Measurements from ENCODE around the gene KPRP.

The KPRP gene

DNA sequence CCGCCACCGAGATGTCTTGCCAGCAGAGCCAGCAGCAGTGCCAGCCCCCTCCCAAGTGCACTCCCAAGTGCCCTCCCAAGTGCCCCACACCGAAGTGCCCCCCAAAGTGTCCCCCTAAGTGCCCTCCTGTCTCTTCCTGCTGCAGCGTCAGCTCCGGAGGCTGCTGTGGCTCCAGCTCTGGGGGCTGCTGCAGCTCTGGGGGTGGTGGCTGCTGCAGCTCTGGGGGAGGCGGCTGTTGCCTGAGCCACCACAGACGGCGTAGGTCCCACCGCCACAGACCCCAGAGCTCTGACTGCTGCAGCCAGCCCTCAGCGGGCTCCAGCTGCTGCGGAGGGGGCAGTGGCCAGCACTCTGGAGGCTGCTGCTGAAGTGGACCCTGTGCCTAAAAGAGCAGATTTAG lies 18.5 kb downstream of the KPRP start:
- no peak for DNase-seq

GRCh38 chr1:152777510-152778137 lies 19.8 kb downstream of the KPRP start:
- DNase-seq, result peak; percentile 13

- no peak for DNase-seq
Observed at GRCh38 chr1:152783095-152783494, 25.3 kb downstream of the KPRP start.

- no peak for DNase-seq
Observed at GRCh38 chr1:152786077-152786476, 28.3 kb downstream of the KPRP start, which contains the start of gene LCE1E. Gene LCE1E (plus strand): TSS chr1:152786257. CDS start chr1:152787300, 1,043 bp downstream.

DNA sequence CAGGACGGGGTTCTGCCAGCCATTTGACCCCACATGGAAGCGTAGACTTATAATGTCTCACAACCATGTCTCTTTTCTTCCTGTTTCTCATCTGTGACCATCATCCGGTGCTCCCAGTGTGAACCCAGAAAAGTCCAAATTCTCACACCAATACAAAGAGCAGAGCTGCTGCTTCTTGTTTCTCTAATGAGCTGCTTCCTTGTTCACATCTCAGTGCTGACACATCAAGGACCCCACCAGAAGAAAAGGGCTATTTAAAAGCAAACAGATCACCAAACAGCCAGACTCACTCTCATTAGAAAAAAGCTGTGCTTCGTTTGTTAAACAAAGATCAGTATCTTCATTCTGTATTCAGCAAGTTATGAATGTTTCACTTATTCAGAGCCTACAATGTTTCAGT lies 37.9 kb downstream of the KPRP start:
- no peak for DNase-seq

- no peak for DNase-seq
Observed at GRCh38 chr1:152796421-152796820, 38.6 kb downstream of the KPRP start, which contains the start of gene LCE1D. Gene LCE1D (plus strand): TSS chr1:152796721. CDS start chr1:152797795, 1,074 bp downstream.

DNA sequence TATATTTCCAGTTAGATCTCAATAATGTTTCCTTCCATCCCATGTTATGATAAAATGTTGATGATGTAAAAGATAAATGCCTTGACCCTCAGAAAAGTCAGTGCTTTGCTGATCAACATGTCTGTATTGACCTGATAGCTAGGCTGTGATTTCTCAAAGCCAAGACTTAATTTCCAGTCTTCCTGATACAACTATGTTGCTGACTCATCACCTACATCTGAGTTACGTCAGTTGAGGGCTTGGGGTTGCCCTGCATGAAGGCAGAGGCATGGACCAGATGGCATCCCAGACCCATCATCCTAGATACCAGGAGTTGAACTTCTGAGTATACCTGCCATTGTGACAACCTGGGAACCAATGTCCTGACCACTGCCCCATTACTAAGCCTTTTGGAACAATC lies 43.5 kb downstream of the KPRP start:
- no peak for DNase-seq

- no peak for DNase-seq
Observed at GRCh38 chr1:152806576-152806975, 48.8 kb downstream of the KPRP start, which contains the start of gene LCE1C. Gene LCE1C (minus strand): TSS chr1:152806651. CDS start chr1:152805478, 1,173 bp downstream.

GRCh38 chr1:152811050-152811449 lies 53.2 kb downstream of the KPRP start:
- DNase-seq, result no peak
